ENCODE data around the gene BATF3.
"Not testable (repeated sequence)": the region's sequence is repeated elsewhere in the genome, so short reads cannot be mapped to it uniquely, and the experiment has no call there.

BATF3 gene

GRCh38 chr1:212699625-212700222 lies at the start of gene BATF3:
BATF3 (minus strand) TSS chr1:212699840; CDS start chr1:212699762, 78 bp downstream.
- DNase-seq, result peak in 4 of 6 experiments; percentile 27 to 52 (median 46)

GRCh38 chr1:212746546-212746945 lies 46.9 kb upstream of the BATF3 start:
- DNase-seq, result no peak

DNA sequence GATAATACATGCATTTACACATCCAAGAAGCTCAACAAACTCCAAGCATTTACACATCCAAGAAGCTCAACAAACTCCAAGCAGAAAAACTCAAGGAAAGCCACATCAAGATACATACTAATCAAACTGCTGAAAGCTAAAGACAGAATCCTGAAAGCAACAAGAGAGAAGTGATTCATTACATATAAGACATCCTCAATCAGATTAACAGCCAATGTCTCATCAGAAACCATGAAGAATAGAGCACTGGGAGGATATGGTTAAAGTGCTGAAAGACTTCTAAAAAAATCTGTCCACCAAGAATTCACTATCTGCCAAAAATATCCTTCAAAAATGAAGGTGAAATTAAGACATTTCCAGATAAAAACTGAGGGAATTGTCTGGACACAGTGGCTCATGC lies 45.7 kb upstream of the BATF3 start:
- DNase-seq, result no peak

- DNase-seq, result peak in 2 of 6 experiments; percentile 41 to 52
These were observed 44.3 kb upstream of the BATF3 start for GRCh38 chr1:212743901-212744475.

GRCh38 chr1:212738330-212738729 lies 38.7 kb upstream of the BATF3 start:
- peak in 1 of 6 experiments; percentile 5 for DNase-seq

- DNase-seq, result no peak
These were observed 37.9 kb upstream of the BATF3 start for GRCh38 chr1:212737559-212737958.

- no peak for DNase-seq
These were observed 33.5 kb upstream of the BATF3 start for GRCh38 chr1:212733109-212733508.

DNA sequence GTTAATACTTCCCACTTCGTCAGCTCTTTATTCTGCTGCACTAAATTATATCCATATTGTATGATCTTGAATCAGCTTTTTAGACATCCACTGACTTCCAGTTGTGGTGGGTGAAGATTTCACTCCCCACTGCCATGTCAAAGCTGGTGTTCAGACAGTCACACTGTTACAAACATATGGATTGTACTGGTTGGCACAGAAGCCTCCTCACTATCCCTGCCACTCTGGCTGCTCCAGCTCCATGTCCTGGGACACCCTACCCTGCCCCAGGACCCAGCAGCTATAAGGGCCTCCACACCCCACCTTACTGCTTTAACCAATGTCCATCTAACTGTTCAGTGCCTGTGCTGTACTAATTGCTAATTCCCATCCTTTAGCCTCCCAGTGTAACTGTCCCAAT lies 32.0 kb upstream of the BATF3 start:
- DNase-seq, result no peak

GRCh38 chr1:212728606-212729005 lies 29.0 kb upstream of the BATF3 start:
- no peak for DNase-seq

- DNase-seq, result no peak
These were observed 27.9 kb upstream of the BATF3 start for GRCh38 chr1:212727386-212728181.

DNA sequence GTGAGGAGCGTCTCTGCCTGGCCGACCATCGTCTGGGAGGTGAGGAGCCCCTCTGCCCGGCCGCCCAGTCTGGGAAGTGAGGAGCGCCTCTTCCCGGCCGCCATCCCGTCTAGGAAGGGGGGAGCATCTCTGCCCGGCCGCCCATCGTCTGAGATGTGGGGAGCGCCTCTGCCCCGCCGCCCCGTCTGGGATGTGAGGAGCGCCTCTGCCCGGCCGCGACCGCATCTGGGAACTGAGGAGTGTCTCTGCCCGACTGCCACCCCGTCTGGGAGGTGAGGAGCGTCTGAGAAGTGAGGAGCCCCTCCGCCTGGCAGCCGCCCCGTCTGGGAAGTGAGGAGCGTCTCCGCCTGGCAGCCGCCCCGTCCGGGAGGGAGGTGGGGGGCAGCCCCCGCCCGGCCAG lies 25.0 kb upstream of the BATF3 start:
- not testable (repeated sequence) for DNase-seq

GRCh38 chr1:212722270-212722957 lies 22.8 kb upstream of the BATF3 start:
- DNase-seq, result no peak

GRCh38 chr1:212721388-212722247 lies 22.0 kb upstream of the BATF3 start:
- DNase-seq, result no peak

- no peak for DNase-seq
These were observed 20.0 kb upstream of the BATF3 start for GRCh38 chr1:212719633-212720032.

GRCh38 chr1:212718499-212718898 lies 18.9 kb upstream of the BATF3 start:
- no peak for DNase-seq

- DNase-seq, result no peak
These were observed 16.5 kb upstream of the BATF3 start for GRCh38 chr1:212716161-212716560.

DNA sequence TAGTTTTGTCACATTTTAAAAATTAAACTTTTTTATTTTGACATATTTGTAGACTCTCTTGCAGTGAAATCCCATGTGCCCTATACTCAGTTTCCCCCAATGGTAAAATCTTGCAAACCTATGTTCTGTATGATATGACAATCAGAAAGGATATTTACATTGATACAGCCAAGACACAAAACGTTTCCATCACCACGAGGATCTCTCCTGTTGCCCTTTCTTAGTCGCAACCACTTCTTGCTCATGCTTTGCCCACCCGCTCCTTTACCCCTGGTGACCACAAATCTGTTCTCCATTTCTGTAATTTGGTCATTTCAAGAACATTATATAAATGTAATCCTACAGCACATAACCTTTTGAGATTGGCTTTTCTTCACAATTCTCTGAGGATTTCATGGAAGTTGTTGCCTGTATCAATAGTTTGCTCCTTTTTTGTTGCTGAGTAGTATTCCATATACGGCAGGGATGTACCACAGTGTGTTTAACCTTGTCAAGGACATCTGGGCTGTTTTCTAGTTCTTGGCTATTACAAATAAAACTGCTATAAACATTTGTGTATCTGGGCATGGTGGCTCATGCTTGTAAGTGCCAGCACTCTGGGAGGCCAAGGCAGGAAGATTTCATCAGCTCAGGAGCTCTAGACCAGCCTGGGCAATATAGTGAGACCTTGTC lies 14.0 kb upstream of the BATF3 start:
- DNase-seq, result no peak

GRCh38 chr1:212712451-212713303 lies 13.0 kb upstream of the BATF3 start:
- DNase-seq, result no peak

GRCh38 chr1:212711974-212712373 lies 12.3 kb upstream of the BATF3 start:
- DNase-seq, result not testable (repeated sequence)

GRCh38 chr1:212710566-212710965 lies 10.9 kb upstream of the BATF3 start:
- DNase-seq, result no peak

DNA sequence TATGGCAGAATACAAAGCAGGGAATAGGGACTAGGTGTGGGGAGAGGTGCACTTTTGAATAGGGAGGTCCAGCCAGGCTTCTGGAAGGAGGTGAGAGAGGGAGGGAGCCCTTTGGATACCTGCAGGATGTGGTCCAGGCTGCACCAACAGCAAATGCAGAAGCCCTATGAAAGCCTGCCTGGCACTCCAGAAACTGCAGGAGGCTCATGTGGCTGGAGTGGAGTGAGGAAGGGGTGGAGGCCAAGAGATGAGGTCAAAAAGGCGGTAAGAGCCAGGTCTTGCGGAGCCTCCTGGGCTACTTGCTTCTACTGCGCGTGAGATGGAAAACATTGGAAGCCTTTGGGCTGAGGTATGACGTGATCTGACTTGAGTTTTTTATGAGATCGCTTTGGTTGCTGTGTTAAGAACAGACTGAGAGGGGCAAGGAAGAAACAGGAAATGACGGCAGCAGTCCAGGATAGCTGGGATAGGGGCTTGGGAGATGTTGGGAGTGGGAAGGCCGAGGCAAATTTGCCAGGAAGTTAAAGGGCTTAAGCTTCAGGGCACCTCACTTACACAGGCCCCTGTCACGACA lies 4.4 kb upstream of the BATF3 start:
- no peak for DNase-seq
